ENCODE results near the gene COL23A1.
"Not testable (repeated sequence)": the region's sequence is repeated elsewhere in the genome, so short reads cannot be mapped to it uniquely, and the experiment has no call there.

Gene COL23A1

DNA sequence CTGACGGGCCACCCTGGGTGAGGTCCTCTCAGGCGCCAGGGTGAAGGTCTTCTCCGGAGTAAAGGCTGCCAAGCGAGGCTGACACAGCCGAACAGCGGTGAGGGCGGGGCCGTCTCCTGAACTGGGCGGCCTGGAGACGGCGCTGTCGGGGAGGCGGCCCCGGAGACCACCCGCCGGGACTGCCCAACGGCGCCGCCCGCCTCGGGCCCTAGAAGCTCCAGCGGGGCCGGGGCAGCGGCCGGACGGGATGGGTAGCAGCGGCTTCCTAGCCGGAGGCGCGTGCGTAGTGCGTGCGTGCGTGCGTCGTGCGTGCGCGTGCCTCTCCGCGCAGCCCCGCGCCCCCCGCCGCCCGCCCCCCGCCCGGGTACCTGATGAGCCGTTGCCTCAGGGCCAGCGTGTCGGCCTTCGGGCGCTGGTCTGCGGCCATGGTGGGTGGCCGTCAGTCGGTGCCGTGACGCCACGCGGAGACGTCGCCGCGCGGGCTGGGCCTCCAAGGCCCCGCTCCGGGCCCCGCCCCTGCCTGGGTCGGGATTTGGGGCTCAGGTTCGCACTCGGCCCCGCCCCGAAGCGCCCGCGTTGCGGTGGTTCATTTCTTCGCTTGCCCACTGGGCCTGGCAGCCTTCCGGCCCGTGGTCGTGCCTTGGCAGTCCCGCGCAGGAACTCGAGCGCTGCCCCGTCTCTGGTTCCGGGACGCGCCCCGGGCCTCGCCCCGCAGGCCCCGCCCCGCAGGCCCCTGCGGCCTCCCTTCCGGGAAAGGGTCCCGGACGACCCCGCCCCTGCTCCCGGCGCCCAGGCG is 357.9 kb downstream of the COL23A1 start, which contains the start of gene PHYKPL:
PHYKPL (minus strand) TSS at position 679 of the 796 bp plus-strand sequence; CDS start at position 427, 252 bp downstream.
- DNase-seq, result peak; percentile 49

DNA sequence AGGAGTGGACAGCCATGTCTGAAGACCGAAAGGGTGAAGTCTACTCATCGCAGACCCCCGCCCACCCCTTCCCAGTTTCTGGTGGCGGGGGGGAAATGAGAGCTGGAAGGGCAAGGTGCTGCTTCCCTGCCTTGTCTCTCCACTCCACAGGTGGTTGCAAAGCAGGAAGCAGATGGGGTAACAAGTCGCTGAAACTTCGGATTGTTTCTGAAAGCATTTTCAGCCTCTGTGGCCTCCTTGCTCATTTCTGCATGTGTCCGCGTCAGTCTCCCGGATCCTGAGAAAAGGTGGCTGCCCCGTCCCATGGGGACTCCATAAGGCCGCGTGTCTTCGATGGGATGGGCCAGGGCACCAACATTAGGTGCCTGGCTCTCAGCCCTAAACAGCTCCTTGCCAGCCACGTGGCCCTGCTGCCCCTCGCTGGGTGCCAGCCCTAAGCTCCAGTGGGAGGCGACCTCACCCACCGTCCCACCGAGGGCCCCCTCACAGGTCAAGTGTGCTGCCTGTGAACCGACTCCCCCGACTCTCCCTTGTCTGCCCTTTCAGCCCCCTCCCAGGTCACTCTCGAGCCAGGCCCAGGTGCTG is 358.6 kb downstream of the COL23A1 start:
- DNase-seq, result no peak

GRCh38 chr5:178230879-178231538 is 359.2 kb downstream of the COL23A1 start:
- DNase-seq, result no peak

DNA sequence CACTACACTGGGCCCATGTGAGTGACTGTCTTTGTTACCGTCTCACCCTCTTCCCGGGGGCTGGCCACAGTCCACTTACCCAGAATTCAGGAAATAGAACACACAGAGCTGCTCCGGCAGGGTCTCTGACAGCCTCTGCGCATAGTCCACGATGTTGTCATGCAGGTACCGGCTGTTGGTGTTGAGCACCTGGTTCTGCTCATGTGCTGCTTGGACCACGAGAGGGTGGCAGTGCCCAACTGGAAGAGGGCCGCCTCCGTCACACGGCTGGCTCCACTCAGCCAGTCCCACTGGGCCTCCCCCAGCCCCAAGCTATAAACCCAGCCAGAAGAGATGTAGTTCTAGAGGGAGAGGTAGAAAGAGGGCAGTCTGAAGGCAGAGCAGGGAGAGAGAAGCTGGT is 360.3 kb downstream of the COL23A1 start:
- no peak for DNase-seq

GRCh38 chr5:178229111-178229510 is 361.1 kb downstream of the COL23A1 start:
- not testable (repeated sequence) for DNase-seq

DNA sequence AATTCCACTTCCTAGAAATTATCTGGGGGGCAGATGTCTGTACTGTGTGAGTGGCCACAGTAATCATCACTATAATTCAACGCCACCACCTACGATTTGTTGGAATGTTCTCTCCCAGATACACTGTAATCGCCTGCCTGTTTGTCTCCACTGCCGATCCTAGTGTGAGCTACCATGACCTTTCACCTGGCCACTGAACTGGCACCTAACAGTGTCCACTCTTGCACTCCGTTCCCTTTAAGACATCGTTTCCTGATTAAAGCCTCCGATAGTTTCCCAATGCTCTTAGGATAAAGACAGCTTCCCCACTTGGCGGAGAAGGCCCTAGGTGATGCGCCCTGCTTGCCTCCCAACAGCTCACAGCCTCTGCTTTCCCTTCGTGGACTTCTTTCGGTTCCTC is 361.6 kb downstream of the COL23A1 start:
- no peak for DNase-seq

- no peak for DNase-seq
These were observed 362.3 kb downstream of the COL23A1 start for GRCh38 chr5:178227929-178228328.

GRCh38 chr5:178227138-178227659 is 363.0 kb downstream of the COL23A1 start:
- DNase-seq, result no peak

DNA sequence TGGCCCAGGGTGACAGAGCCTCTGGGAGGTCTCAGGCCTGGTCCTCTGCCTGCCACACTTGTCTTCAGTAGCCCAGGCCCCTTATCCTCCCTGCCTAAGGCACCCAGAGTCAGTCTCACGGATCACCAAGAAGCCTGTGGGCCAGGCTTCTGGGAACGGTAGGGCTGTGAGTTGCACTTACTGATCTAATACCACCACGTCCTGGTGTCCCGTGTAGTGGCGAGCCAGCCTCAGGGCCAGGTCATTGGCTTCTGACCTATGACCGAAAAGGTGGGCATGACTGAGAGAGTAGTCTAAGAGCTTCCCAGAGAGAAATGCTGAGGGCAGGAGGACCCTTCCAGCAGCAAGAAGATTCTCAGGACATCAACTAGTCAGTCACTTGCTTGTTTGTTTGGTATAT is 365.0 kb downstream of the COL23A1 start:
- DNase-seq, result no peak

GRCh38 chr5:178224403-178224802 is 365.8 kb downstream of the COL23A1 start:
- no peak for DNase-seq

GRCh38 chr5:178223828-178224335 is 366.3 kb downstream of the COL23A1 start:
- DNase-seq, result no peak

GRCh38 chr5:178223196-178223773 is 366.9 kb downstream of the COL23A1 start:
- DNase-seq, result no peak

DNA sequence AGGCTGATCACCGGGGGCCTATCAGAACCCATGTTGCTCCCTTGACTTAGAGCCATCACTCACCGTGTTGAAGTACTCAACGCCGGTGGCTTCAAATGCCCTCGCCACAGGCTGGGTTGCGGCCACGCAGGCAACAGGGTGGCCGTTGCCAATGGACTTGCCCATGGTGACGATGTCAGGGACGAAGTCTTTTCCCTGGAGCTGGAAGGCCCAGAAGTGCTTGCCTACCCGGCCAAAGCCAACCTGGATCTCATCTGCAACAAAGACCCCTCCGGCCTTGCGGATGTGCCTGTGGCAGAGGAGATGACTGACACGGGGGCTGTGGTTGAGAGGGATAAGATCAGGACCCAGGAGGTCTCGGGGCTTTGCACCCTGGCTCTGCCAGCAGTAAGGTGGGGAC is 367.9 kb downstream of the COL23A1 start:
- no peak for DNase-seq

DNA sequence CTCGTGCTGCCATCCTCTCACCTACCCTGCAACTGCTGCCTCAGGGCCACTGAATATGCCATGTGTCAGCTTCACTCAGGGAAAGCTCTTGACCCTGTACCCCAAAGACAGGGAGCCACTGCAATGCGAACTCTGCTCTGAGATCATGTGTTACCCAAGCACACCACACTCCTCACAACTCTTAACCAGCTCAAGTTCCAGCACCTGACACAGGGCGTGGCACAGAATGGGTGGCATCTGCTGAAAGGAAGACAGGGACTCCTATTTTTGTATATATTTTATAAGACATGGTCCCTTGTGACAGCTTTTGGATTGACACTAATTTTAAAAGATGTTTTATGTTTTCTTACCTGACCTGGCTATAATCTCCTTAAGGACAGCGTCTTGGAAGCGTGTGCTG is 368.3 kb downstream of the COL23A1 start:
- DNase-seq, result no peak

GRCh38 chr5:178221282-178221681 is 368.9 kb downstream of the COL23A1 start:
- no peak for DNase-seq

GRCh38 chr5:178218827-178219226 is 371.4 kb downstream of the COL23A1 start:
- no peak for DNase-seq

GRCh38 chr5:178218237-178218776 is 371.9 kb downstream of the COL23A1 start:
- DNase-seq, result no peak

DNA sequence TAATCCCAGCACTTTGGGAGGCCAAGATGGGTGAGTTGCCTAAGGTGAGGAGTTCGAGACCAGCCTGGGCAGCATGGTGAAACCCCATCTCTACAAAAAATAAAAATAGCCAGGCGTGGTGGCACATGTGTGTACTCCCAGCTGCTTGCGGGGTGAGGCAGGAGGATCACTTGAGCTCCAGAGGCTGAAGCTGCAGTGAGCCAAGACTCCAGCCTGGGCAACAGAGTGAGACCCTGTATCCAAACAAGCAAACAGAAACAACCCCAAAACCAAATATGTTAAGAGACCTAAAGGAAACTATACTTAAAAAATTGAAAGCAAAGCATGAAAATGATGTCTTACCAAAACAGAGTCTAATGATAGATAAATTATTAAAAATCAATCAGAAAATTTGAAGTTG is 373.4 kb downstream of the COL23A1 start:
- DNase-seq, result no peak

DNA sequence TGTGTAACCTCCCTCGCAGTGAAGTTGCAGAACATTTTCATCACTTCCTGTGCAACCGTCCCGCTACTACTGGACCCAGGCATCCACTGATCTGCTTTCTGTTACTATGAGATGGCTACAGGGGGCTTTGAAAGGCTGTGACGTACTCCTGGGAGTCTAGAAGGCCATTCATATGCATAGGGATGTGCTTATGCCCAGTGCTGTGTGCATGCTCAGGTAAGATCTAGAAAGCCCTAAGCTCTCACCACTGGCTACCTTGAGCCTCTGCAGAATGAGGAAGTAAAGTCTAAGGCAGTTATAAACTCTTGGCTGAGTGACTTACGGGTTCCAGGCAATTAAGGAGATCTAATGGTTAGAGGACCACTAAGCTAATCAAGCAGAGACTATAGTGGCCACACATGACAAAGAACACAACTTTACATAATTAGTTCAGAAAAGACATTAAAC is 374.1 kb downstream of the COL23A1 start:
- no peak for DNase-seq

DNA sequence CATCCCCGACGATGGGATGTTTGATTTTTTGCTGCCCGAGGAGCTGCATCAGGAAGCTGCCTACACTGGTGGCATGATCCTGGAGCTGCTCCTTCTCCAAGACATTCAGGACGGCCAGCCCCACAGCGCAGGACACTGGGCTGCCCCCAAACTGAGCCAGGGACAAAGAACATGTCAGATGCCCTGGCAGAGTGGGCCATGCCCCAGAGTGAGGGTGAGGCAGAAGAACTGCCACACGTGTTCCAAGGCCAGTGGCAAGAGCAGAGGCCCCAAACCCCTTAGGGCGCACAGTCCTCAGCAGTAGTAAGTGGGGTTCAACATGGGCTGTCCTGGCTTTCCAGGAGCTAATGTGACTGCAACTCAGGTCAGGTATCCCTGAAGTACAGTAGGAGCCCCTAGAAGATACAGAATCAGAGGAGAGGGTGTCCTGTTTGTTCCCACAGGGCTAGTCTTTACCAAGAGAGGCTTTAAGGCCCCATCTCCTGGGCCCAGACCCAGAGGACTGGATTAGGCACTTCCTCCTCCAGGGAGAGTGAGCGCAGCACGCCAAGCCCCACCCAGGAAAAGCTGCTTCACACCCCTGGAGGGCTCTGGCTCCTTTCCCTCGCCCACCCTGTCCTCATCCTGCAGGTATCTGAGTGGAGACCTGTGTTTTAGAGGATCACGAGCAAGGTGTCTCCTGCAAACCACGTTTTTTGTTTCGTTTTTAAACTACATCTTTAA is 374.8 kb downstream of the COL23A1 start:
- no peak for DNase-seq

DNA sequence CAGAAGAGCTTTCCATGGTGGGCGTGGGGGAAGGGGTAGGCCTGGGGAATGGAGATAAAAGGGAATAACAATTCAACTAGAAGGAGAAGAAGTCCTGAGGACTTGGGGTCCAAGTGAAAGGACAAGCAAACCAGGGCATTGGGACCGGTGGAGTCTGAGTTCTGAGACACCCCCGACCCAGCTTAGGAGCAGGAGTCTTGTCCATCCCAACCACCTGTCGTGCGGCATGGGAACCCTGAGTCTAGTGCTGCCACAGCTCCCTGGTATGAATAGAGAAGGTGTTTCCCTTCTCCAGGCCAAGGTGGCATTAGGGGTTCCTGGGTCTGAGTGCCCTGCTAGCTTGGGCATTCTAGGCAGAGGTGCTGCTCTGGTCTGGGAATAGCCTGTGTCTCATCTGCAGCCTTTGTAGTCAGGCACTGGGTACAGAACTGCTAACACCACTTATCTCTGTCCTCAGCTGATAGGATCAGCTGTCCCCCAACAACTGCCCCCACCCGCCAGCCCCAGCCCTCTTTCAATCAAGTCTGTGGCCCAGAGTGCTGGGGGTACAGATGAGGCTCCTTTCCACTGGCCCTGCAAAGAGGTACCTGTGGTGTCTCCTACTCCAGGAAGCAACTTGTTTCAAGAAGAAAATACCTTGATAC is 375.9 kb downstream of the COL23A1 start:
- no peak for DNase-seq

DNA sequence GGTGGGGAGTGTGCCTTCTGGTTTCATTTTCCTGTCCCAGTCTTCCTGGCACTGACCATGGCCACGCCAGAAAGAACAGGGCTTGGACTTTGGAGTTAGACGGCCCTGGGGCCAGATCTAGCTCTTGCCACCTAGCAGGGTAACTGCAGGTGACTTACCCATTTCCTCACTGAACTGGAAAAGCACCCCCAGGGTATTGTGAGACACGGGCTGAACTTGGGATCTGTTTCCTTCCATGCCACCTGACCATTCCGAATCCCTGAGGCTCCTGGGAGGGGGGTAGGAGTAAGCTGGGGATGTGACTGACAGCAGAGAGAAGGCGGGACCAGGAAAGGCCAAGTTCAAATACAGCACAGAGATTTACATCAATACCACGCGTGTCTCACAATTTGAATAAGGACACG is 376.4 kb downstream of the COL23A1 start:
- DNase-seq, result no peak
